Epithelial cell of proximal tubule (primary cell): Measurements from ENCODE around the gene ANXA5. TPM values are rescaled to one million over a fixed set of nuclear protein-coding genes. Genes with fewer than 3 reads are reported as not detected.
"Not testable (repeated sequence)": the region's sequence is repeated elsewhere in the genome, so short reads cannot be mapped to it uniquely, and the experiment has no call there.

ENCODE experiments used
- DNase-seq: peaks from one replicate; pipeline ENCODE4 v3.0.0-alpha.2; 2011; ENCODE audit warnings: low read depth
- H3K4me3 ChIP-seq: 2 replicates; pipeline ENCODE4 v1.5.1; 2011; ENCODE audit warnings: low read depth, mild to moderate bottlenecking, low read length
- CTCF ChIP-seq: conservative IDR thresholded peaks from 2 replicates; pipeline ENCODE4 v1.5.1; 2012; ENCODE audit warnings: low read depth, mild to moderate bottlenecking, low read length
- total RNA-seq: library from RNA; depleted of rRNA; stranded (reverse); fragments of >200 nt; gene quantifications from 2 replicates; pipeline ENCODE4 v1.2.3, GENCODE V29; 2015

ANXA5 gene
- total RNA-seq, 1 donor from 2014 or later: 308 TPM

- H3K4me3 ChIP-seq: no peak overlapping the region
- DNase-seq: no peak
- TF ChIP-seq CTCF: no peak
Measured at GRCh38 chr4:121737846-121738554, 41.2 kb upstream of the ANXA5 start.

- DNase-seq: no peak
- TF ChIP-seq CTCF: peak; percentile 79
- H3K4me3 ChIP-seq: no peak overlapping the region
Measured at GRCh38 chr4:121736735-121737351, 40.1 kb upstream of the ANXA5 start.

GRCh38 chr4:121734571-121734970 is 37.8 kb upstream of the ANXA5 start:
- DNase-seq: no peak
- no peak overlapping the region for H3K4me3 ChIP-seq
- TF ChIP-seq CTCF: no peak

GRCh38 chr4:121733942-121734341 is 37.2 kb upstream of the ANXA5 start:
- DNase-seq: no peak
- TF ChIP-seq CTCF: no peak
- no peak overlapping the region for H3K4me3 ChIP-seq

- not testable (repeated sequence) for H3K4me3 ChIP-seq, DNase-seq
Measured at GRCh38 chr4:121729753-121730152, 33.0 kb upstream of the ANXA5 start.

- TF ChIP-seq CTCF: no peak
- H3K4me3 ChIP-seq: no peak overlapping the region
- no peak for DNase-seq
Measured at GRCh38 chr4:121728798-121729226, 32.0 kb upstream of the ANXA5 start.

GRCh38 chr4:121728066-121728465 is 31.3 kb upstream of the ANXA5 start:
- no peak for DNase-seq
- no peak for TF ChIP-seq CTCF
- H3K4me3 ChIP-seq: no peak overlapping the region
